K562 (cell line): ENCODE data around the gene COA3. TPM values are rescaled to one million over a fixed set of nuclear protein-coding genes. Genes with fewer than 3 reads are reported as not detected.
A peak's percentile ranks its signal among the peaks of the same experiment; 100 is the strongest.

Source experiments
- CREM ChIP-seq: IDR thresholded peaks from 2 replicates; pipeline ENCODE4 v1.6.1; 2014; ENCODE audit warnings: antibody characterized with exemption, low read depth
- FOXM1 ChIP-seq, 2 experiments: fragments of 450-650 bp in 1 of 2; sonication (generic) in 1 of 2; formaldehyde crosslinking in 1 of 2; IDR thresholded peaks; 2 replicates each; pipeline versions ENCODE4 v1.6.1 to v1.9.0; 2017 to 2022; ENCODE audit warnings: low read depth in 2 of 2, mild to moderate bottlenecking in 2 of 2, missing genetic modification reagents in 1 of 2, moderate library complexity in 1 of 2
- GABPB2 ChIP-seq: fragments of 250-450 bp; sonication (Bioruptor Pico); conservative IDR thresholded peaks from 2 replicates; pipeline ENCODE4 v1.5.1; 2021; ENCODE audit warnings: mild to moderate bottlenecking
- GATAD2A ChIP-seq: fragments of 450-650 bp; IDR thresholded peaks from 2 replicates; pipeline ENCODE4 v1.6.1; 2017
- MAFG ChIP-seq: fragments of 450-650 bp; conservative IDR thresholded peaks from 2 replicates; pipeline ENCODE4 v1.6.1; 2016; ENCODE audit warnings: missing genetic modification characterization, missing compliant biosample characterization
- MEF2A ChIP-seq: IDR thresholded peaks from 2 replicates; pipeline ENCODE4 v1.6.1; 2011; ENCODE audit warnings: low read depth, mild to moderate bottlenecking, low read length, moderate library complexity; ENCODE audit not compliant: control insufficient read depth
- NRF1 ChIP-seq, 2 experiments: fragments of 450-650 bp; IDR thresholded peaks in 1 of 2; conservative IDR thresholded peaks in 1 of 2; 2 replicates each; pipeline ENCODE4 v1.6.1; 2014; ENCODE audit warnings: mild to moderate bottlenecking in 2 of 2
- OTX1 ChIP-seq: fragments of 450-650 bp; formaldehyde crosslinking; IDR thresholded peaks from 2 replicates; pipeline ENCODE4 v1.4.0; 2022; ENCODE audit warnings: mild to moderate bottlenecking
- RBM39 ChIP-seq: fragments of 200-400 bp; formaldehyde crosslinking; optimal IDR thresholded peaks from 2 replicates; pipeline ENCODE3; 2018; ENCODE audit warnings: low read depth, low read length
- SIN3B ChIP-seq: fragments of 450-650 bp; IDR thresholded peaks from 2 replicates; pipeline ENCODE4 v1.6.1; 2017; ENCODE audit warnings: low read depth, mild to moderate bottlenecking, moderate library complexity
- TCF7L2 ChIP-seq: fragments of 150-350 bp; IDR thresholded peaks from 2 replicates; pipeline ENCODE4 v1.6.1; 2016; ENCODE audit warnings: low read depth, mild to moderate bottlenecking, low read length, moderate library complexity
- polyA plus RNA-seq, 8 experiments: library from polyadenylated mRNA; depleted of rRNA in 4 of 8; stranded (reverse) in 5 of 8; unstranded in 3 of 8; fragments of >200 nt; fragmentation: Nextera tagmentation in 2 of 8; fragmentation: Illumina TruSeq in 1 of 8; extraction: Ambion mirVana in 2 of 8; extraction: Trizol in 1 of 8; gene quantifications; 2 replicates each; pipeline versions ENCODE4 v1.2.1 to v1.2.3, GENCODE V29; 2011 to 2014; ENCODE audit warnings: inconsistent platforms in 1 of 8, missing spikeins in 1 of 8
- total RNA-seq, 7 experiments: library from RNA; depleted of rRNA in 6 of 7; stranded (reverse); fragments of >200 nt in 6 of 7; fragmentation: Illumina TruSeq in 2 of 7; extraction: Trizol in 2 of 7; gene quantifications; 2 replicates each; pipeline versions ENCODE4 v1.2.1 to v1.2.3, GENCODE V29; 2011 to 2021; ENCODE audit warnings: low replicate concordance in 1 of 7
- TF ChIP-seq, protein P1 (sequence below): sonication (generic); formaldehyde crosslinking; IDR thresholded peaks from 2 replicates; pipeline ENCODE4 v1.8.0; 2022; ENCODE audit warnings: missing genetic modification reagents, mild to moderate bottlenecking, borderline replicate concordance
- TF ChIP-seq, protein P2 (sequence below): fragments of 250-450 bp; sonication (Bioruptor Pico); IDR thresholded peaks from 2 replicates; pipeline ENCODE4 v1.5.0; 2021
- TF ChIP-seq, protein P3 (sequence below): sonication (generic); formaldehyde crosslinking; IDR thresholded peaks from 2 replicates; pipeline ENCODE4 v1.9.0; 2022; ENCODE audit warnings: mild to moderate bottlenecking, missing genetic modification reagents
- TF ChIP-seq, protein P4 (sequence below), 2 experiments: fragments of 450-650 bp in 1 of 2; IDR thresholded peaks; 2 replicates each; pipeline ENCODE4 v1.6.1; 2011 to 2017; ENCODE audit warnings: low read depth in 2 of 2, antibody characterized with exemption in 1 of 2, borderline replicate concordance in 1 of 2, low read length in 1 of 2, mild to moderate bottlenecking in 1 of 2, mixed read lengths in 1 of 2; ENCODE audit not compliant: control insufficient read depth in 1 of 2
- TF ChIP-seq, protein P5 (sequence below): fragments of 450-650 bp; IDR thresholded peaks from 2 replicates; pipeline ENCODE4 v1.6.1; 2016; ENCODE audit warnings: antibody characterized with exemption
- TF ChIP-seq, protein P6 (sequence below): fragments of 450-650 bp; formaldehyde crosslinking; IDR thresholded peaks from 2 replicates; pipeline ENCODE4 v1.4.0; 2020; ENCODE audit warnings: mild to moderate bottlenecking, moderate library complexity
- TF ChIP-seq, protein P7 (sequence below): fragments of 250-450 bp; sonication (Bioruptor Pico); IDR thresholded peaks from 2 replicates; pipeline ENCODE4 v1.9.0; 2021; ENCODE audit warnings: mild to moderate bottlenecking

COA3 gene
- total and polyA plus RNA-seq, 9 of the 15 experiments (the other 6 are each of a cell fraction or from before 2014, with no cell fraction given): 49.6 to 153 (median 61.4) TPM

DNA sequence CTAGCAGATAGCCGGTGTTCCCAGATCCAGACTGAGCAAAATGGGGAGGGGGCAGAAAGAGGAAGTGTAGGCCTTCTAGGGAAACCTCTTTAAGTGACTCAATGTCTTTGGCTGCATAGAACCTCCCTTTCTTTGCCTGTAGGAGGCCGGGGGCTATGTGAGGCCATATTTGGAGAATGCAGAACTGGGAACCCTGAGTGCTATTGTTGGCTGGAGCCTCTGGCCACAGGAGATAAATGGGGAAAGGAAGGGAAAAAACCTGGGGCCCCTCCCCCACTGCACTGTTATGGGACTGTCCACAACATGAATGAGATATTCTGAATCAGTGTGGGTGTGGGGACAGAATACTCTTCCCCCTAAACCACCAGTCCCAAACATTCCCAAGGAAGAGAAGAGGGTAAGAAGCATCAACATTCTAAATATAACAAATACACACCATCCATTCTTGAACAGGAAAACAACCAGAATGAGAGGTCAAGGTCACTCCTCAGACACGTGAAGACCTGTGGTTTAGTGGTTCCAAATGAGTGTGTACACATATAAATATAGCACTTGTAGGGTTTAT is 22.9 kb downstream of the COA3 start (continued):
- TF ChIP-seq, protein P1, sequence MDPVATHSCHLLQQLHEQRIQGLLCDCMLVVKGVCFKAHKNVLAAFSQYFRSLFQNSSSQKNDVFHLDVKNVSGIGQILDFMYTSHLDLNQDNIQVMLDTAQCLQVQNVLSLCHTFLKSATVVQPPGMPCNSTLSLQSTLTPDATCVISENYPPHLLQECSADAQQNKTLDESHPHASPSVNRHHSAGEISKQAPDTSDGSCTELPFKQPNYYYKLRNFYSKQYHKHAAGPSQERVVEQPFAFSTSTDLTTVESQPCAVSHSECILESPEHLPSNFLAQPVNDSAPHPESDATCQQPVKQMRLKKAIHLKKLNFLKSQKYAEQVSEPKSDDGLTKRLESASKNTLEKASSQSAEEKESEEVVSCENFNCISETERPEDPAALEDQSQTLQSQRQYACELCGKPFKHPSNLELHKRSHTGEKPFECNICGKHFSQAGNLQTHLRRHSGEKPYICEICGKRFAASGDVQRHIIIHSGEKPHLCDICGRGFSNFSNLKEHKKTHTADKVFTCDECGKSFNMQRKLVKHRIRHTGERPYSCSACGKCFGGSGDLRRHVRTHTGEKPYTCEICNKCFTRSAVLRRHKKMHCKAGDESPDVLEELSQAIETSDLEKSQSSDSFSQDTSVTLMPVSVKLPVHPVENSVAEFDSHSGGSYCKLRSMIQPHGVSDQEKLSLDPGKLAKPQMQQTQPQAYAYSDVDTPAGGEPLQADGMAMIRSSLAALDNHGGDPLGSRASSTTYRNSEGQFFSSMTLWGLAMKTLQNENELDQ (CRISPR knock-in tag): no peak
- TF ChIP-seq, protein P2, sequence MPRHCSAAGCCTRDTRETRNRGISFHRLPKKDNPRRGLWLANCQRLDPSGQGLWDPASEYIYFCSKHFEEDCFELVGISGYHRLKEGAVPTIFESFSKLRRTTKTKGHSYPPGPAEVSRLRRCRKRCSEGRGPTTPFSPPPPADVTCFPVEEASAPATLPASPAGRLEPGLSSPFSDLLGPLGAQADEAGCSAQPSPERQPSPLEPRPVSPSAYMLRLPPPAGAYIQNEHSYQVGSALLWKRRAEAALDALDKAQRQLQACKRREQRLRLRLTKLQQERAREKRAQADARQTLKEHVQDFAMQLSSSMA (CRISPR knock-in tag): no peak
- TF ChIP-seq FOXM1 (IDR thresholded peaks at IDR 0.05; ENCODE audit: low read depth) (0 out of 2 replicates have a peak, but pooled peaks have one; percentile 6), FOXM1 (CRISPR knock-in tag; IDR thresholded peaks at IDR 0.05; ENCODE audit: low read depth) (no peak), OTX1 (no peak), GABPB2 (CRISPR knock-in tag) (no peak), MAFG (tag) (no peak), NRF1 (conservative IDR thresholded peaks at IDR 0.05 in 1 of 2, IDR thresholded peaks at IDR 0.05 in 1 of 2) (no peak; a peak in 1 of 4 replicates), RBM39 (no peak), GATAD2A (0 out of 2 replicates have a peak, but pooled peaks have one; percentile 36), CREM (peak; percentile 24; the same call in 1 of the 2 replicates), TCF7L2 (no peak), SIN3B (no peak), MEF2A (peak; percentile 73; the same call in 1 of the 2 replicates)
- TF ChIP-seq, protein P3, sequence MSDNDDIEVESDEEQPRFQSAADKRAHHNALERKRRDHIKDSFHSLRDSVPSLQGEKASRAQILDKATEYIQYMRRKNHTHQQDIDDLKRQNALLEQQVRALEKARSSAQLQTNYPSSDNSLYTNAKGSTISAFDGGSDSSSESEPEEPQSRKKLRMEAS: no peak
- TF ChIP-seq, protein P4, sequence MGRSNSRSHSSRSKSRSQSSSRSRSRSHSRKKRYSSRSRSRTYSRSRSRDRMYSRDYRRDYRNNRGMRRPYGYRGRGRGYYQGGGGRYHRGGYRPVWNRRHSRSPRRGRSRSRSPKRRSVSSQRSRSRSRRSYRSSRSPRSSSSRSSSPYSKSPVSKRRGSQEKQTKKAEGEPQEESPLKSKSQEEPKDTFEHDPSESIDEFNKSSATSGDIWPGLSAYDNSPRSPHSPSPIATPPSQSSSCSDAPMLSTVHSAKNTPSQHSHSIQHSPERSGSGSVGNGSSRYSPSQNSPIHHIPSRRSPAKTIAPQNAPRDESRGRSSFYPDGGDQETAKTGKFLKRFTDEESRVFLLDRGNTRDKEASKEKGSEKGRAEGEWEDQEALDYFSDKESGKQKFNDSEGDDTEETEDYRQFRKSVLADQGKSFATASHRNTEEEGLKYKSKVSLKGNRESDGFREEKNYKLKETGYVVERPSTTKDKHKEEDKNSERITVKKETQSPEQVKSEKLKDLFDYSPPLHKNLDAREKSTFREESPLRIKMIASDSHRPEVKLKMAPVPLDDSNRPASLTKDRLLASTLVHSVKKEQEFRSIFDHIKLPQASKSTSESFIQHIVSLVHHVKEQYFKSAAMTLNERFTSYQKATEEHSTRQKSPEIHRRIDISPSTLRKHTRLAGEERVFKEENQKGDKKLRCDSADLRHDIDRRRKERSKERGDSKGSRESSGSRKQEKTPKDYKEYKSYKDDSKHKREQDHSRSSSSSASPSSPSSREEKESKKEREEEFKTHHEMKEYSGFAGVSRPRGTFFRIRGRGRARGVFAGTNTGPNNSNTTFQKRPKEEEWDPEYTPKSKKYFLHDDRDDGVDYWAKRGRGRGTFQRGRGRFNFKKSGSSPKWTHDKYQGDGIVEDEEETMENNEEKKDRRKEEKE (IDR thresholded peaks at IDR 0.05; ENCODE audit: borderline replicate concordance in 1 of 2, control insufficient read depth in 1 of 2, low read depth in 2 of 2, low read length in 1 of 2): no peak
- TF ChIP-seq, protein P5, sequence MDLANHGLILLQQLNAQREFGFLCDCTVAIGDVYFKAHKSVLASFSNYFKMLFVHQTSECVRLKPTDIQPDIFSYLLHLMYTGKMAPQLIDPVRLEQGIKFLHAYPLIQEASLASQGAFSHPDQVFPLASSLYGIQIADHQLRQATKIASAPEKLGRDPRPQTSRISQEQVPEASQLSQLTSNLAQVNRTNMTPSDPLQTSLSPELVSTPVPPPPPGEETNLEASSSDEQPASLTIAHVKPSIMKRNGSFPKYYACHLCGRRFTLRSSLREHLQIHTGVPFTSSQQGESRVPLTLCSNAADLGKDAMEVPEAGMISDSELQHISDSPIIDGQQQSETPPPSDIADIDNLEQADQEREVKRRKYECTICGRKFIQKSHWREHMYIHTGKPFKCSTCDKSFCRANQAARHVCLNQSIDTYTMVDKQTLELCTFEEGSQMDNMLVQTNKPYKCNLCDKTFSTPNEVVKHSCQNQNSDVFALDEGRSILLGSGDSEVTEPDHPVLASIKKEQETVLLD: no peak; the same call in 1 of the 2 replicates
- TF ChIP-seq, protein P6, sequence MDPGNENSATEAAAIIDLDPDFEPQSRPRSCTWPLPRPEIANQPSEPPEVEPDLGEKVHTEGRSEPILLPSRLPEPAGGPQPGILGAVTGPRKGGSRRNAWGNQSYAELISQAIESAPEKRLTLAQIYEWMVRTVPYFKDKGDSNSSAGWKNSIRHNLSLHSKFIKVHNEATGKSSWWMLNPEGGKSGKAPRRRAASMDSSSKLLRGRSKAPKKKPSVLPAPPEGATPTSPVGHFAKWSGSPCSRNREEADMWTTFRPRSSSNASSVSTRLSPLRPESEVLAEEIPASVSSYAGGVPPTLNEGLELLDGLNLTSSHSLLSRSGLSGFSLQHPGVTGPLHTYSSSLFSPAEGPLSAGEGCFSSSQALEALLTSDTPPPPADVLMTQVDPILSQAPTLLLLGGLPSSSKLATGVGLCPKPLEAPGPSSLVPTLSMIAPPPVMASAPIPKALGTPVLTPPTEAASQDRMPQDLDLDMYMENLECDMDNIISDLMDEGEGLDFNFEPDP (CRISPR knock-in tag): no peak
- TF ChIP-seq, protein P7, sequence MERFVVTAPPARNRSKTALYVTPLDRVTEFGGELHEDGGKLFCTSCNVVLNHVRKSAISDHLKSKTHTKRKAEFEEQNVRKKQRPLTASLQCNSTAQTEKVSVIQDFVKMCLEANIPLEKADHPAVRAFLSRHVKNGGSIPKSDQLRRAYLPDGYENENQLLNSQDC (CRISPR knock-in tag): no peak
